NT2/D1 (cell line): ENCODE data around the gene ST6GALNAC1.
"Not testable (repeated sequence)": the region's sequence is repeated elsewhere in the genome, so short reads cannot be mapped to it uniquely, and the experiment has no call there.

Experiments
- DNase-seq: peaks from one replicate; pipeline ENCODE4 v3.0.0-alpha.2; 2011; ENCODE audit warnings: low read depth, low spot score
- H3K27me3 ChIP-seq: 2 replicates; pipeline ENCODE4 v1.6.0; 2011; ENCODE audit warnings: mild to moderate bottlenecking; ENCODE audit not compliant: insufficient read length, insufficient read depth
- H3K36me3 ChIP-seq: 2 replicates; pipeline ENCODE4 v1.6.1; 2011; ENCODE audit warnings: mild to moderate bottlenecking, low read length, mixed read lengths; ENCODE audit not compliant: insufficient read depth, insufficient read length
- H3K4me1 ChIP-seq: 2 replicates; pipeline ENCODE4 v1.5.1; 2011; ENCODE audit not compliant: insufficient read depth, insufficient read length
- H3K4me3 ChIP-seq: 2 replicates; pipeline ENCODE4 v1.5.1; 2011; ENCODE audit warnings: low read depth; ENCODE audit not compliant: insufficient read length
- H3K9ac ChIP-seq: 2 replicates; pipeline ENCODE4 v1.6.0; 2011; ENCODE audit warnings: low read depth; ENCODE audit not compliant: insufficient read length
- H3K9me3 ChIP-seq: 2 replicates; pipeline ENCODE4 v1.5.1; 2011; ENCODE audit warnings: mild to moderate bottlenecking, low read length; ENCODE audit not compliant: insufficient read depth
- SUZ12 ChIP-seq: IDR thresholded peaks from 2 replicates; pipeline ENCODE4 v1.6.1; 2011; ENCODE audit not compliant: insufficient read length, insufficient read depth; ENCODE audit errors: extremely low read depth
- YY1 ChIP-seq: IDR thresholded peaks from 2 replicates; pipeline ENCODE4 v1.6.1; 2011; ENCODE audit not compliant: insufficient read length, insufficient read depth
- ZNF274 ChIP-seq: IDR thresholded peaks from 2 replicates; pipeline ENCODE4 v1.6.1; 2011; ENCODE audit warnings: mild to moderate bottlenecking, low read depth, low read length

ST6GALNAC1 gene

GRCh38 chr17:76612977-76613851 lies 30.3 kb downstream of the ST6GALNAC1 start:
- Histone ChIP-seq H3K9me3 (peaks cover 39% of the 10 kb centered on the region), H3K4me3 (no peak overlapping the region), H3K27me3 (no peaks in the 10 kb centered on the region), H3K9ac (no peak overlapping the region), H3K36me3 (no peaks in the 10 kb centered on the region), H3K4me1 (peaks cover 4% of the 10 kb centered on the region)
- no peak for DNase-seq
- TF ChIP-seq ZNF274, result no peak
- no peak for TF ChIP-seq SUZ12

- TF ChIP-seq ZNF274 (no peak), YY1 (no peak), SUZ12 (no peak)
- Histone ChIP-seq H3K36me3 (no peaks in the 10 kb centered on the region), H3K4me1 (peaks cover 4% of the 10 kb centered on the region), H3K9ac (no peak overlapping the region), H3K4me3 (no peak overlapping the region), H3K9me3 (peaks cover 39% of the 10 kb centered on the region), H3K27me3 (no peaks in the 10 kb centered on the region)
- DNase-seq, result no peak
Observed at GRCh38 chr17:76612465-76612864, 31.1 kb downstream of the ST6GALNAC1 start.

- no peak for TF ChIP-seq ZNF274
- no peak for TF ChIP-seq YY1
- TF ChIP-seq SUZ12, result no peak
- no peak for DNase-seq
- H3K9me3 ChIP-seq, result peaks cover 39% of the 10 kb centered on the region
- no peaks in the 10 kb centered on the region for H3K27me3 ChIP-seq
- no peaks in the 10 kb centered on the region for H3K36me3 ChIP-seq
- no peak overlapping the region for H3K9ac ChIP-seq
- H3K4me3 ChIP-seq, result no peak overlapping the region
- peaks cover 4% of the 10 kb centered on the region for H3K4me1 ChIP-seq
Observed at GRCh38 chr17:76611758-76612157, 31.8 kb downstream of the ST6GALNAC1 start.

- not testable (repeated sequence) for H3K27me3 ChIP-seq, H3K4me3 ChIP-seq, H3K9ac ChIP-seq, H3K4me1 ChIP-seq, DNase-seq, H3K36me3 ChIP-seq
- H3K9me3 ChIP-seq, result peaks cover 39% of the 10 kb centered on the region
Observed at GRCh38 chr17:76611080-76611749, 32.3 kb downstream of the ST6GALNAC1 start.

GRCh38 chr17:76606685-76607084 lies 36.9 kb downstream of the ST6GALNAC1 start:
- H3K4me1 ChIP-seq, H3K36me3 ChIP-seq, H3K27me3 ChIP-seq, H3K4me3 ChIP-seq, H3K9ac ChIP-seq, DNase-seq, H3K9me3 ChIP-seq: not testable (repeated sequence)

- H3K9me3 ChIP-seq, result no peaks in the 10 kb centered on the region; the same call in 1 of the 2 replicates
- TF ChIP-seq ZNF274 (no peak), SUZ12 (no peak), YY1 (no peak)
- no peak overlapping the region for H3K9ac ChIP-seq
- no peaks in the 10 kb centered on the region for H3K4me1 ChIP-seq
- H3K4me3 ChIP-seq, result no peak overlapping the region
- H3K27me3 ChIP-seq, result no peaks in the 10 kb centered on the region
- H3K36me3 ChIP-seq, result no peaks in the 10 kb centered on the region
- no peak for DNase-seq
Observed at GRCh38 chr17:76601065-76601464, 42.5 kb downstream of the ST6GALNAC1 start.

GRCh38 chr17:76599694-76600460 lies 43.7 kb downstream of the ST6GALNAC1 start:
- H3K27me3 ChIP-seq, result no peaks in the 10 kb centered on the region
- H3K9me3 ChIP-seq, result no peaks in the 10 kb centered on the region; the same call in 1 of the 2 replicates
- DNase-seq, result no peak
- no peaks in the 10 kb centered on the region for H3K36me3 ChIP-seq
- no peak overlapping the region for H3K4me3 ChIP-seq
- H3K9ac ChIP-seq, result no peak overlapping the region
- TF ChIP-seq ZNF274 (no peak), YY1 (no peak), SUZ12 (no peak)
- no peaks in the 10 kb centered on the region for H3K4me1 ChIP-seq
